HepG2 (cell line): ENCODE measurements around the gene LZTFL1. TPM values are rescaled to one million over a fixed set of nuclear protein-coding genes. Genes with fewer than 3 reads are reported as not detected.

Experiments
- ATAC-seq: fragments of 200-7000 bp; cut with Tn5 transposase; 3 replicates; pipeline ENCODE4 v1.9.1; 2020; ENCODE audit warnings: mild to moderate bottlenecking, moderate library complexity
- BruUV-seq: library from RNA; stranded (reverse); fragments of 400-500 nt; replicated peaks from 2 replicates; lab custom pipeline; 2021; lab: Mats Ljungman, UMichigan
- CTCF ChIA-PET: fragments of 300-600 bp; formaldehyde crosslinking; extraction: SDS; loops from one replicate; lab custom pipeline; 2021; ENCODE audit warnings: low total read pairs, inconsistent platforms, low intra/inter-chr PET ratio; lab: Yijun Ruan, JAX
- POLR2A ChIA-PET: fragments of 350-600 bp; sonication (Branson Sonifier 250); formaldehyde crosslinking; loops from one replicate; lab custom pipeline; 2020; ENCODE audit warnings: antibody characterized with exemption, inconsistent platforms; lab: Yijun Ruan, JAX
- DNase-seq: peaks from one replicate; pipeline ENCODE4 v3.0.0-alpha.2; 2015; ENCODE audit warnings: low spot score
- FAIRE-seq: peaks from 3 replicates; lab custom pipeline; 2011; peaks lifted over from hg19 to GRCh38; lab: Jason Lieb, UNC
- H2AFZ ChIP-seq: one replicate; pipeline ENCODE4 v1.6.1; 2011; ENCODE audit warnings: low read length, inconsistent platforms
- H3K27ac ChIP-seq: fragments of 300-600 bp; 3 replicates; pipeline ENCODE4 v1.8.0; 2011; ENCODE audit warnings: mixed run types, mild to moderate bottlenecking, mixed read lengths, low read length, inconsistent platforms; ENCODE audit not compliant: insufficient read depth; ENCODE audit errors: extremely low read length
- H3K27me3 ChIP-seq, 2 experiments: fragments of 200-600 bp in 1 of 2; 2 replicates in 1 of 2; 3 replicates in 1 of 2; pipeline versions ENCODE4 v1.6.0 to v1.8.0; 2011; ENCODE audit warnings: low read length in 2 of 2, mild to moderate bottlenecking in 2 of 2, moderate library complexity in 2 of 2, inconsistent platforms in 1 of 2; ENCODE audit not compliant: insufficient read depth in 2 of 2, control insufficient read depth in 1 of 2
- H3K36me3 ChIP-seq, 2 experiments: fragments of 200-600 bp in 1 of 2; replicated peaks in 1 of 2; 2 replicates in 1 of 2; 3 replicates in 1 of 2; pipeline versions ENCODE4 v1.5.1 to v1.8.0; 2011; ENCODE audit warnings: low read length in 2 of 2, inconsistent platforms in 1 of 2; ENCODE audit not compliant: insufficient read depth in 2 of 2, control insufficient read depth in 1 of 2
- H3K4me1 ChIP-seq: 2 replicates; pipeline ENCODE4 v1.5.1; 2012; ENCODE audit warnings: low read length, inconsistent platforms; ENCODE audit not compliant: insufficient read depth
- H3K4me2 ChIP-seq: 2 replicates; pipeline ENCODE4 v1.6.0; 2011; ENCODE audit warnings: low read depth, low read length, inconsistent platforms
- H3K4me3 ChIP-seq, 3 experiments: fragments of 200-600 bp in 1 of 3; sonication (generic), shearing (Covaris generic) in 1 of 3; replicated peaks in 1 of 3; 2 replicates each; pipeline ENCODE4 v1.5.1; 2011 to 2016; ENCODE audit warnings: low read length in 3 of 3, inconsistent platforms in 2 of 3, low read depth in 2 of 3, mild to moderate bottlenecking in 2 of 3, control low read depth in 1 of 3, mixed read lengths in 1 of 3; ENCODE audit not compliant: insufficient read depth in 1 of 3
- H3K79me2 ChIP-seq: one replicate; pipeline ENCODE4 v1.6.1; 2011; ENCODE audit warnings: low read length, inconsistent platforms; ENCODE audit not compliant: insufficient read depth
- H3K9ac ChIP-seq: 2 replicates; pipeline ENCODE4 v1.6.0; 2011; ENCODE audit warnings: mild to moderate bottlenecking, low read depth, low read length, inconsistent platforms; ENCODE audit not compliant: insufficient read depth
- H3K9me3 ChIP-seq: 2 replicates; pipeline ENCODE4 v1.5.1; 2012; ENCODE audit warnings: mild to moderate bottlenecking, low read length
- H4K20me1 ChIP-seq: 2 replicates; pipeline ENCODE4 v1.6.0; 2011; ENCODE audit warnings: inconsistent platforms, mild to moderate bottlenecking, low read length, moderate library complexity; ENCODE audit not compliant: insufficient read depth
- ATF7 ChIP-seq, 2 experiments: fragments of 450-650 bp in 1 of 2; sonication (generic) in 1 of 2; formaldehyde crosslinking in 1 of 2; IDR thresholded peaks; 2 replicates each; pipeline versions ENCODE4 v1.4.0 to v1.6.1; 2016 to 2020; ENCODE audit warnings: antibody characterized with exemption in 1 of 2, mild to moderate bottlenecking in 1 of 2, missing genetic modification reagents in 1 of 2
- ATF7-NPFF ChIP-seq: sonication (generic); formaldehyde crosslinking; IDR thresholded peaks from 2 replicates; pipeline ENCODE4 v1.8.1; 2023; ENCODE audit warnings: mild to moderate bottlenecking, low read depth, missing genetic modification reagents, moderate library complexity
- CREB1 ChIP-seq, 2 experiments: fragments of 450-650 bp in 1 of 2; IDR thresholded peaks; 2 replicates each; pipeline ENCODE4 v1.6.1; 2016 to 2017; ENCODE audit warnings: control low read depth in 1 of 2, mild to moderate bottlenecking in 1 of 2, missing compliant biosample characterization in 1 of 2, missing genetic modification characterization in 1 of 2
- HIVEP1 ChIP-seq: sonication (generic); formaldehyde crosslinking; IDR thresholded peaks from 2 replicates; pipeline ENCODE4 v1.4.0; 2020; ENCODE audit warnings: mild to moderate bottlenecking, missing genetic modification reagents
- HNRNPK ChIP-seq: fragments of 200-400 bp; formaldehyde crosslinking; IDR thresholded peaks from 2 replicates; pipeline ENCODE4 v1.6.1; 2018; ENCODE audit warnings: low read length, low read depth, moderate library complexity, mild to moderate bottlenecking; ENCODE audit not compliant: poor library complexity, severe bottlenecking
- KDM4B ChIP-seq: sonication (generic); formaldehyde crosslinking; IDR thresholded peaks from 2 replicates; pipeline ENCODE4 v1.4.0; 2020; ENCODE audit warnings: missing genetic modification reagents
- MIER2 ChIP-seq: IDR thresholded peaks from 2 replicates; pipeline ENCODE4 v1.6.1; 2016; ENCODE audit warnings: missing biosample characterization, missing genetic modification reagents
- ZNF20 ChIP-seq: sonication (generic); formaldehyde crosslinking; IDR thresholded peaks from 2 replicates; pipeline ENCODE4 v1.4.0; 2020; ENCODE audit warnings: mild to moderate bottlenecking, moderate library complexity, missing genetic modification reagents
- ZNF274 ChIP-seq: sonication (generic); formaldehyde crosslinking; IDR thresholded peaks from 2 replicates; pipeline ENCODE4 v1.5.1; 2020; ENCODE audit warnings: mild to moderate bottlenecking, missing genetic modification reagents
- WGBS: methylation state at CpG from one replicate; pipeline ENCODE4 v1.1.6; 2017; ENCODE audit warnings: low lambda C conversion rate; 5-methylcytosine and 5-hydroxymethylcytosine counted together
- in situ Hi-C: cut with HindIII; loops from 2 replicates; pipeline ENCODE4 v1.10.0; 2017; ENCODE audit warnings: low pct_unique_long_range_greater_than_20kb; ENCODE audit not compliant: extremely low pct_ligation_motif_present
- intact Hi-C: fragments of 100-400 bp; cut with micrococcal nuclease; formaldehyde crosslinking; loops from one replicate; pipeline ENCODE4 v1.10.0; 2022; ENCODE audit not compliant: unreplicated experiment
- polyA plus RNA-seq, 8 experiments: library from polyadenylated mRNA; depleted of rRNA in 3 of 8; stranded (reverse) in 7 of 8; unstranded in 1 of 8; fragments of >200 nt; fragmentation: Illumina TruSeq in 4 of 8; extraction: Trizol in 4 of 8; gene quantifications; 2 replicates each; pipeline versions ENCODE4 v1.2.1 to v1.2.3, GENCODE V29; 2011 to 2016; ENCODE audit warnings: low read depth in 4 of 8, missing spikeins in 1 of 8, mixed read lengths in 1 of 8; ENCODE audit not compliant: insufficient read depth in 1 of 8
- total RNA-seq, 5 experiments: library from RNA; depleted of rRNA; stranded (reverse); fragments of >200 nt; fragmentation: Illumina TruSeq; extraction: Trizol; gene quantifications; 2 replicates each; pipeline ENCODE4 v1.2.3, GENCODE V29; 2016; ENCODE audit warnings: low read depth in 1 of 5
- TF ChIP-seq, protein P1 (sequence below): sonication (generic); formaldehyde crosslinking; IDR thresholded peaks from 2 replicates; pipeline ENCODE4 v1.4.0; 2020; ENCODE audit warnings: missing genetic modification reagents, borderline replicate concordance
- TF ChIP-seq, protein P2 (sequence below), 2 experiments: fragments of 450-650 bp in 1 of 2; sonication (generic) in 1 of 2; formaldehyde crosslinking; IDR thresholded peaks; 2 replicates each; pipeline versions ENCODE4 v1.5.0 to v1.8.0; 2020 to 2022; ENCODE audit warnings: mild to moderate bottlenecking in 1 of 2, missing genetic modification reagents in 1 of 2

Gene LZTFL1
- total and polyA plus RNA-seq, 2 of the 13 experiments (the other 11 are each of a cell fraction or from before 2014, with no cell fraction given) = 16.6 to 17.2 TPM

DNA sequence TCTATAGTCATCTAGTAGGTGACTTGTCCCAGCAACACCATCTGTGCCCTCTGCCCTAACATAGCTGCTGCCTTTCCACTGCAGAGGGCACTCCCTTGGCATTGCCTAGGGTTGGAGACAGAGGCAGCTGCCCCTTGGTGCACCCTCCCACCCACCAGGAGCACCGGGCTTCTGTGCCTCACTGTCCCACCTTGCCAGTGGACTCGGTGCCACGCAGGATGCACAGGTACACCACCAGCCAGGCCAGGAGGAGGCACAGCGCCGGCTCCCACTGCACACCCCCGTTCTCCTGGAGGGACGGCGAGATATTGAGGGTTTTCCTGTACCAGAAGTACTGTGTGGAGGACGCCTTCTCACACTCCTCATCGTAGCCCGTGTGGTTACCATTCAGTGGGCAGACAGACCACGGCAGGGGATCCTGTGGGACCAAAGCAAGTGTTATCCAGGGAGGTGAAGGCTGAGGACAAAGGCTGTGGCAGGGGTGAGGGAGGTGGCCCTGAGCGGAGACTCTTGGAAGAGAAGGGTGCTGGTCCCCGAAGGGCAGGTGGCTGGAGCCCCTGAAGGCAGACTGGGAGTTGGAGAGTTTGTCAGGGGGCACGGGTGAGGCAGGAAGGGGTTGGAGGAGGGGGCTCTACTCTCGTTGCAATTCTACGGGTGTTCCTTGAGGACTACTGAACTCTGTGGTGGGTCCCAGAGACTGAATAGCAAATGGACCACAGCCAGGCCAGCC, 66.2 kb downstream of the LZTFL1 start (continued):
- TF ChIP-seq, protein P1, sequence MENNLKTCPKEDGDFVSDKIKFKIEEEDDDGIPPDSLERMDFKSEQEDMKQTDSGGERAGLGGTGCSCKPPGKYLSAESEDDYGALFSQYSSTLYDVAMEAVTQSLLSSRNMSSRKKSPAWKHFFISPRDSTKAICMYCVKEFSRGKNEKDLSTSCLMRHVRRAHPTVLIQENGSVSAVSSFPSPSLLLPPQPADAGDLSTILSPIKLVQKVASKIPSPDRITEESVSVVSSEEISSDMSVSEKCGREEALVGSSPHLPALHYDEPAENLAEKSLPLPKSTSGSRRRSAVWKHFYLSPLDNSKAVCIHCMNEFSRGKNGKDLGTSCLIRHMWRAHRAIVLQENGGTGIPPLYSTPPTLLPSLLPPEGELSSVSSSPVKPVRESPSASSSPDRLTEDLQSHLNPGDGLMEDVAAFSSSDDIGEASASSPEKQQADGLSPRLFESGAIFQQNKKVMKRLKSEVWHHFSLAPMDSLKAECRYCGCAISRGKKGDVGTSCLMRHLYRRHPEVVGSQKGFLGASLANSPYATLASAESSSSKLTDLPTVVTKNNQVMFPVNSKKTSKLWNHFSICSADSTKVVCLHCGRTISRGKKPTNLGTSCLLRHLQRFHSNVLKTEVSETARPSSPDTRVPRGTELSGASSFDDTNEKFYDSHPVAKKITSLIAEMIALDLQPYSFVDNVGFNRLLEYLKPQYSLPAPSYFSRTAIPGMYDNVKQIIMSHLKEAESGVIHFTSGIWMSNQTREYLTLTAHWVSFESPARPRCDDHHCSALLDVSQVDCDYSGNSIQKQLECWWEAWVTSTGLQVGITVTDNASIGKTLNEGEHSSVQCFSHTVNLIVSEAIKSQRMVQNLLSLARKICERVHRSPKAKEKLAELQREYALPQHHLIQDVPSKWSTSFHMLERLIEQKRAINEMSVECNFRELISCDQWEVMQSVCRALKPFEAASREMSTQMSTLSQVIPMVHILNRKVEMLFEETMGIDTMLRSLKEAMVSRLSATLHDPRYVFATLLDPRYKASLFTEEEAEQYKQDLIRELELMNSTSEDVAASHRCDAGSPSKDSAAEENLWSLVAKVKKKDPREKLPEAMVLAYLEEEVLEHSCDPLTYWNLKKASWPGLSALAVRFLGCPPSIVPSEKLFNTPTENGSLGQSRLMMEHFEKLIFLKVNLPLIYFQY = no peak
- TF ChIP-seq ATF7-NPFF (CRISPR knock-in tag) (no peak), HIVEP1 (CRISPR knock-in tag) (no peak), ZNF274 (CRISPR knock-in tag) (no peak), ZNF20 (CRISPR knock-in tag) (no peak)

DNA sequence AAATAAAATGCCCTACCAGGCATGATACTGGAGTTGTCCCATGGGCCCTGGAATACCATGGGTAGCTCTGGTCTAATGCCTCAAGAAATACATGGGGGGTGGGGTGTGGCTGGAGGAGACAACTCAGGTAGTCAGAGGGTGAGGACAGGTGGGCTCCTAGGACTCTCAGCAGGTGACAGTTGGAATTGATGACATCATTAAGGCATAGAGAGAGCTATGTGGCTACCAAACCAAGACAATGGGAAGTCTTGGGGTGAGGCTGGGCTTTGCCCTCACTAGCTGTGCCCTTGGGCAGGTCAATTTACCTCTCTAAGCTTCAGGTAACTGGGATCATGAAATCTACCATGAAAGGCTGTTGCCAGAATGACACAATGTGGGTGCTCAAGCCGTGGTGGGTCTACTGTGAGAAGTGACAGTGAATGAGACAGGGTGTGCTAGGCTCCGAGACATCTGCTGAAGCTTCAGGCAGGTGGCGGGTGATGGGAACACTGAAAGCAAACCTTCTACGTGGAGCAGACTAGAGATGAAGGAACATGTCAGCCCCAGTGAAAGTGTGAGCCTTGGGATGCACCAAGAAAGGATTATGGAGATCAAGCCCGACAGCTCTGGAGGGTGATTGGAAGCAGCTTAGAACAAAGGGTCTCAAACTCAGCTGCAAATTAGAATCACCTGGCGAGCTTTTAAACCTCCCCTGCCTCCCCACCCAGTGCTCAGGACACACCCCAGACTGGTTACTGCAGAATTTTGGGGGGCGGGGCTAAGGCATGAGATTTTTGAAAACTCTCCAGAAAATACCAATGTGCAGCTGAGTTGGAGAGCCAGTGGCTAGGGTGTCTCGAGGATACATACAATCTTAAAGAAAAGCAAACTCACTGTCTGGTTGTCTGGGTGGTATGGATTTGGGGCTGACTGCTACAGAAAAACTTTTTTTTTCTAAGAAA, 67.1 kb downstream of the LZTFL1 start:
- CTCF ChIA-PET = no interaction called here
- H3K9me3 ChIP-seq = no peaks in the 10 kb centered on the region
- no peaks in the 10 kb centered on the region for H3K36me3 ChIP-seq
- H4K20me1 ChIP-seq = no peaks in the 10 kb centered on the region
- TF ChIP-seq CREB1 (IDR thresholded peaks at IDR 0.05) = 0 out of 2 replicates have a peak, but pooled peaks have one; percentile 20
- no peak for TF ChIP-seq CREB1 (CRISPR knock-in tag; IDR thresholded peaks at IDR 0.05)
- TF ChIP-seq MIER2 = no peak
- TF ChIP-seq HNRNPK = no peak
- peak; percentile 77 for TF ChIP-seq ATF7 (IDR thresholded peaks at IDR 0.05)
- no peak for TF ChIP-seq ATF7 (CRISPR knock-in tag; IDR thresholded peaks at IDR 0.05)
- TF ChIP-seq, protein P2, sequence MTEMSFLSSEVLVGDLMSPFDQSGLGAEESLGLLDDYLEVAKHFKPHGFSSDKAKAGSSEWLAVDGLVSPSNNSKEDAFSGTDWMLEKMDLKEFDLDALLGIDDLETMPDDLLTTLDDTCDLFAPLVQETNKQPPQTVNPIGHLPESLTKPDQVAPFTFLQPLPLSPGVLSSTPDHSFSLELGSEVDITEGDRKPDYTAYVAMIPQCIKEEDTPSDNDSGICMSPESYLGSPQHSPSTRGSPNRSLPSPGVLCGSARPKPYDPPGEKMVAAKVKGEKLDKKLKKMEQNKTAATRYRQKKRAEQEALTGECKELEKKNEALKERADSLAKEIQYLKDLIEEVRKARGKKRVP (CRISPR knock-in tag; IDR thresholded peaks at IDR 0.05) = no peak
- TF ChIP-seq KDM4B (CRISPR knock-in tag) = no peak
- in situ Hi-C loops (no loop called here), intact Hi-C loops (no loop called here)
- no peak for FAIRE-seq
- 13% methylated on average over 7 of the region's 8 CpGs for WGBS
- H3K4me1 ChIP-seq = no peaks in the 10 kb centered on the region
- no peak for ATAC-seq
- peaks cover 0 to 53% of the 10 kb centered on the region in 2 experiments; a peak in 4 of 5 replicates for H3K27me3 ChIP-seq
- no TSS peak for BruUV-seq
- H3K4me2 ChIP-seq = no peak overlapping the region
- DNase-seq = no peak
- no peak overlapping the region for H2AFZ ChIP-seq
- H3K9ac ChIP-seq = no peak overlapping the region
- H3K27ac ChIP-seq = no peak overlapping the region
- no peak overlapping the region for H3K4me3 ChIP-seq
- no peaks in the 10 kb centered on the region for H3K79me2 ChIP-seq
- POLR2A ChIA-PET = no interaction called here
